NCI-H510A treated with DMSO at 0.1 percent for 48 hours (cell line): ENCODE data around the gene PEPD.

Experiments
- DNase-seq: peaks from one replicate; lab custom pipeline; 2025; lab: John Stamatoyannopoulos, UW

The PEPD gene

GRCh38 chr19:33359581-33359980, 162.0 kb downstream of the PEPD start:
- DNase-seq = no peak

DNA sequence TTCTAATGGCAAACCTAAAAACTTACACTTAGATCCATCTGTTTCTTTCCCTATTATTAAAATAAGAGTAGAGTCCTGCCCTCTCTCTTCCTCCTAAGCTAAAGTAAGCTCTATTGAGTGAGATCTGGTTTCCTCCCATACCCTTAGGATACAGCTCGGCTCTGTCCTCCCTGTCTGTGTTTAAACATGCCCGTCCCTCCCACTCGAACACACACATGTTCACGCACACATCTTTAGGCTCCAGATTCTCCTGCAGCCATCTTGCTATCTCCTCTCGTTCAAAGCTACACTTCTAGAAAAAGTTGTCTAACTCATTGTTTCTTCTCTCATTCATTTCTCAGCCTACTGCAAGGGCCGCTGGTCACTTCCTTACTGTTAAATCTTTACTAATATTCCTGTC, 163.2 kb downstream of the PEPD start:
- no peak for DNase-seq

DNA sequence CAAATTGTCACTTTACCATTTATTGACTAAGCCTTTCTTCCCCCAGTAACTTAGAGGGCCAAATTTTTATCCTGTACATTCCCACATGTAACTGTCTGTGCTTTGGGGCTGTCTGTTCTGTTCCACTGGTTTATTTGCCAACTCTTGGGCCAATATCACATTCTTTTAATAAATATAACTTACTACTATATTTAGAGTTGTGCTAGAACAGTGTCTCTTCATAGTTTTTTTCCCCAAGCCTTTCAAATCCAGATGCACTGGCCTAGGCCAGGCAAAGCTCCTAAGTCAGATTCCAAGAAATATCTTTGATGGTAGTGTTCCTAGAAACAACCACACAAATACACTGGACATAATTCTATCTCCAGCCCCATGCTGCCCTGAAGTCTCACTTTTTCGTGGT, 164.0 kb downstream of the PEPD start:
- no peak for DNase-seq

DNA sequence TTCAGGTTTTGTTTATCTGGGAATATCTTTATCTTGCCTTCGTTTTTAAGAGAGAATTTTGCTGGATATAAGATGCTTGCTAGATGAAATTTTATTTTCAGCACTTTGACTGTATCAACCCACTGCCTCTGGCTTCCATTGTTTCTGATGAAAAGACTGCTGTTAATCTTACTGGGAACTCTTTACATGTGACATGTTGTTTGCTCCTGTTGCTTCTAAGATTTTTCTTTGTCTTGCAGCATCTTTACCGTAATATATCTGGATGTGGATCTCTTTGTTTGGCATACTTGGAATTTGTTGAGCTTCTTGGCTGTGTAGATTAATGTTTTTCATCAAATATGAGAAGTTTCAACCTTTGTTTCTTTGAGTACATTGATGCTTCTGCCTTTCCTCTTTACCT, 166.1 kb downstream of the PEPD start:
- no peak for DNase-seq

DNA sequence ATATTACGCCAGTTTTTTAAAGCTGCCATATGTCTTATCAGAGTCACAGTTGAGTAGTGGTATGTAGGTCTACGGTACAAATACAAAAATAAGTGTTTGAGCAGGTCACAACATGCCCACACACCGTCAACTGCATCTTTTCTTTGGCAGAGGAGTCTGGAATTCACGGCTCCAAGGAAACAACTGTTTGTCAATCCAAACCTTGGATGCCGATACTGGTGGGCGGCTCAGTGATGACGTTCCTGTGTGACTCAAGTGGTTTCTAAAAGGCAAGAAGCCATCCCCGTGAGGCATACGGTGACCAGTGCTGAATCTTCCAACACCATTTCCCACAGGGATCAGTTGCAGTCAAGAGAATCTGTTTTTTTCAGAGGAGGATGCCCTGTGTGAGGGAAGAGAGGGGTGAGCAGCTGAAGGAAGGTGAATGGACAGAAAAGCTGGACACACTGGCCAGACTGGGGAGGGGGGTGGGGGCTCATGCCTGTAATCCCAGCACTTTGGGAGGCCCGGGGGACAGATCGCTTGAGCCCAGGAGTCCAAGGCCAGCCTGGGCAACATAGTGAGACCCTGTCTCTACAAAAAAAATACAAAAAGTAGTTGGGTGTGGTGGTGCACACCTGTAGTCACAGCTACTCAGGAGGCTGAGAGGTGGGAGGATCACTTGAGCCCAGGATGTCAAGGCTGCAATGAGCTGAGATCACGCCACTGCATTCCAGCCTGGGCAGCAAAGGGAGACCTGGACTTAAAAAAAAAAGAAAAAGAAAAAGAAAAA, 170.9 kb downstream of the PEPD start:
- DNase-seq = no peak

DNA sequence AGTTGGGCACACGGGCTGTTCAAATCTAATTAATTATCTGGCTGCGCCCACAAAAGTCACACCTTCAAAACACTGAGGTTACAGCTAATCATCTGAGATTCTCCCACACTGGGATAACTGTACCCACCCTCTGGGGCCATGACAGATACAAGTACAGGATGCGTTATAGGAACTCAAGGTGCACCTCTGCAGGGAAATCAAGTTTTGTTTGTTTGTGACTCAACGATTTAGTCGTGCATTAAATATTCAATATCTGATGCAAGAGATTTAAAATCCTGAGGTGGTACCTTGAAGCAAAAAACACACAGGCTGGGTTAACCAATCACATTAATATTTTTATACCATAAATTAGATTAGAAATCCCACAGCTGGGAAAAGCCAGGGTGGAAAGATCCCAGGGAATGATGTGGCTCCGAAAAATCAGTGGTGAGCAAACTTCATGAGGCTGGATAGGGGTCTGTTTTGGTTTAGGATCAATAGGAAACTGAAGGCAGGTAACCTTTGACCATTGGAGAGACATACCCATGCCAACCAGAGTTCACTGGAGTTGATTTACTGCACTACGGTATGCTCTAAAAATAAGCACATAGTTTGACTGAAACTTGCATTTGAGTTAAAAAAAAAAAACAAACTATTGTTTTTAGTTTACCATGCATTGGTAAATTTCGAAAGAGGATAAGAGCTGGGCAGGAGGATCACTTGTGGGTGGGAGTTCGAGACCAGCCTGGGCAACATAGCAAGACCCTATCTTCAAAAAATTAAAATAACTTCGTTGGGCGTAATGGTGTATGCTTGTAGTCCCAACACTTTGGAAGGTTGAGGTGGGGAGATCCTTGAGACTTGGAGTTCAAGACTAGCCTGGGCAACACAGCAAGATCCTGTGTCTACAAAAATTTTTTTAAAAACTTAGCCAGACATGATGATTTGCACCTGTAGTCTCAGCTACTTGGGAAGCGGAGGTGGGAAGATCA, 172.0 kb downstream of the PEPD start:
- DNase-seq = no peak

DNA sequence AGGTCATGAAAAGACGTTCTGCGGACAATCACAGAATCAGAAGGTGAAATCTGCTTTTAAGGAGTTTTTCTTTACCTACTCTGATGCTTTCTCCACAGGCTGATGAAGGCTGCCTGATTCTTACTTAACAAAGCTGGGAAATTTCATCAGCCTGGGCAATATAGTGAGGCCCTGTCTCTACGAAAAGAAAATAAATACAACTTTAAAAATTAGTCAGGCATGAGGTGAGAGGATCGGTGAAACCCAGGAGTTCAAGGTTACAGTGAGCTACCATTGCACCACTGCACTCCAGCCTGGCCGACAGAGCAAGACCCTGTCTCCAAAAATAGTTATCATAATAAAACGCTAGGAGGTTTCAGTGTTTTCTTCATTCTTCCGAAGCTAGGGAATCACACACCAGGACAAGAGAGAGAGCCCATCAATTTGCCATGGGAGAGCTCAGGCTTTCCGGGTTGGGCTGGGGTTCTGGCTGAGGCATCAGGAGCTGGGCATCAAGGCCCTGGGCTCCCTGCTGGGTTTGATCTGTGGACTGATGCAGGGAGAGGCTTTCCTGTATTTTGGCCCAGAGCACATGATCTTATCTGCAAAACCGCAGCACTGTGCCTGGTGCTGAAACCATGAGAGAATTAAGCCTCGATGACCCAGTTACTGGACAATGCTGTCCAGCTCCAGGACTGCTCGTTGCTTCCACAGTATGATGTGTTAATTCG, 173.1 kb downstream of the PEPD start:
- no peak for DNase-seq

GRCh38 chr19:33347300-33347699, 174.3 kb downstream of the PEPD start:
- DNase-seq = no peak

DNA sequence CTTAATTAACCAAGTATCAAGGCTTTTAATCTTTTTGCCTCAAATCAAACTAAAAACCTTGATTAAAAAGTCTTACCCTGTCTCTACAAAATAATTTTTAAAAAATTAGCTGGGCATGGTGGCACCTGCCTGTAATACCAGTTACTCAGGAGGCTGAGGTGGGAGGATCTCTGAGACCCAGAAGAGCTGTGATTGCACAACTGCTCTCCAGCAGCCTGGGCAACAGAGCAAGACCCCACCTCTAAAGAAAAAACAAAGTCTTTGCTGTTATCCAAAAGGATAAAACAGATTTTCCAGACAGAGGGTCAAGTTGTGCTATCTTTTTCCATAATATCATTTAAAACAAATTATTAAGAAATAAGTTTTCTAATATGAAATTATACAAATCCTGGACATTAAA, 174.9 kb downstream of the PEPD start:
- no peak for DNase-seq

GRCh38 chr19:33345163-33345562, 176.4 kb downstream of the PEPD start:
- no peak for DNase-seq

- DNase-seq = no peak
These were observed 177.0 kb downstream of the PEPD start for GRCh38 chr19:33344573-33344925.

DNA sequence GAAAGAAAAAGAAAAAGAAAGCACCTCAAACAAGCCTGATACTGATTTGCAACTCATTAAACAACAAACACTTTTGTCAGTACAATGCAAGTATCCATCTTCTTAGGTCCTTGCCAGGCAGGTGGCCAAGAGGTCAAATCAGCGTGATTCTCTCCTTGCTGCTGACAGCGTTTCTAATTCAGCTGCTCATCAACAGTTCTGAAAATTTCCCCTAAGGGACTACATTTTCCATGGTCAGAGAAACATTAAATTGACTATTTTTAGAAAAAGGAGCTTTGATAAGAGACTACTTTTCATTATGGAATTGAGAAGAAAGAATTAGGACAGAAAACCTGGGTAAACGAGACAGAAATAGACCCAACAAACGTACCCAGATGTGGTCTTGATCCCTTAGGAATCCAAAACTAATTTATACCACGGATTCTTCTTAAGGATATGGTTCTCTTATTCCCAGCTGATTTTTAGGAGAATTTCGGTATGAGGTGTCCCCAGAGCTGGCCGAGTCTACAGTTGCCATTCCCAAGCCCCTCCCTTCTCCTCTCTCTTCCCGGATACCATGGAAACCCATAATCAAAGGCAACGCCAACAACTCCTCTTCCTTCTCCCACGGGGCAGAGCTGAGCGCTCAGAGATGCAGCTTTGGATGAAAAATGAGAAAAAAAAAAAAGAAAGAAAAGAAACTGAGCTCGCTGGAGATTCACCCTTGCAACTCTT, 177.6 kb downstream of the PEPD start:
- no peak for DNase-seq

DNA sequence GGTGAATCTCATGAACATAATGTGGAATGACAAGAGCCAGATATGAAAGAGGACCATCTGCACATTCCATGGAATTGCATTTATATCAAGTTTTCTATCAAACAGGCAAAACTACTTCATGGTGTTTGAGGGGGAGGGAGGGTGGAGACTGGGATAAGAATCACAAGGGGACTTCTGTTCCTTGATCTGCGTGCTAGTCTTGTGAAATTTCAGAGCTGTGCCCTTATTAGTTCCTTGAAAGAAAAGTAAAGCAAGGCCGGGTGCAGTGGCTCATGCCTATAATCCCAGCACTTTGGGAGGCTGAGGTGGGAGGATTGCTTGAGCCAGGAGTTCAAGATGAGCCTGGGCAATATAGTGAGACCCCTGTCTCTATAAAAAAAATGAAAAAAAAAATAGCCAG, 178.3 kb downstream of the PEPD start:
- no peak for DNase-seq

GRCh38 chr19:33340991-33341390, 180.6 kb downstream of the PEPD start:
- no peak for DNase-seq

- DNase-seq = no peak
These were observed 182.3 kb downstream of the PEPD start for GRCh38 chr19:33339016-33339984.
